ENCODE measurements around the gene CD151. TPM values are rescaled to one million over a fixed set of nuclear protein-coding genes. Genes with fewer than 3 reads are reported as not detected.
A peak's percentile ranks its signal among the peaks of the same experiment; 100 is the strongest.

The CD151 gene
- total and polyA plus RNA-seq, 8 donors, result 163 to 351 (median 261) TPM

- H3K27me3 ChIP-seq, result no peaks in the 10 kb centered on the region
- intact Hi-C loops (cut with DNase I), result no loop called here
- WGBS, 2 donors, result 91 to 93% methylated on average over 16 of the region's 16 CpGs
These were observed 42.5 kb downstream of the CD151 start for GRCh38 chr11:875203-875602.

GRCh38 chr11:875769-876301, 43.1 kb downstream of the CD151 start:
- no peak for FAIRE-seq
- Histone ChIP-seq H3K9me3 (no peaks in the 10 kb centered on the region), H3K4me3 (no peak overlapping the region), H3K27ac (no peak overlapping the region), H3K4me1 (peaks cover 0 to 4% (median 0%) of the 10 kb centered on the region in 3 donors), H3K27me3 (no peaks in the 10 kb centered on the region), H3K36me3 (no peaks in the 10 kb centered on the region)
- 65 to 70% methylated on average over 21 of the region's 21 CpGs for WGBS, 2 donors
- no peak for TF ChIP-seq CTCF (IDR thresholded peaks at IDR 0.05)
- intact Hi-C loops (cut with DNase I), result no loop called here
- no peak for DNase-seq
- ATAC-seq, result peak; percentile 25 to 37 (median 34)

More at GRCh38 chr11:875203-875602, 42.5 kb downstream of the CD151 start:
- FAIRE-seq, result no peak
- Histone ChIP-seq H3K27ac (no peak overlapping the region), H3K4me1 (peaks cover 0 to 4% (median 0%) of the 10 kb centered on the region in 3 donors), H3K9me3 (no peaks in the 10 kb centered on the region), H3K36me3 (no peaks in the 10 kb centered on the region), H3K4me3 (no peak overlapping the region)
- TF ChIP-seq CTCF (IDR thresholded peaks at IDR 0.05), result no peak
- ATAC-seq, result no peak
- no peak for DNase-seq

GRCh38 chr11:876545-876944, 43.8 kb downstream of the CD151 start:
- intact Hi-C loops (cut with DNase I), result no loop called here
- TF ChIP-seq CTCF (IDR thresholded peaks at IDR 0.05), result no peak
- DNase-seq (peak; percentile 72 to 95 (median 81)), FAIRE-seq (no peak), ATAC-seq (peak; percentile 92 to 93 (median 92))
- WGBS, 2 donors, result 19 to 27% methylated on average over 12 of the region's 12 CpGs
- Histone ChIP-seq H3K36me3 (no peaks in the 10 kb centered on the region), H3K4me1 (peaks cover 0 to 4% (median 0%) of the 10 kb centered on the region in 3 donors), H3K9me3 (no peaks in the 10 kb centered on the region), H3K4me3 (no peak overlapping the region), H3K27me3 (no peaks in the 10 kb centered on the region), H3K27ac (no peak overlapping the region)

GRCh38 chr11:877565-877964, 44.8 kb downstream of the CD151 start:
- intact Hi-C loops (cut with DNase I), result no loop called here
- no peak for ATAC-seq
- H3K27me3 ChIP-seq, result no peaks in the 10 kb centered on the region
- H3K4me3 ChIP-seq, result no peak overlapping the region
- H3K36me3 ChIP-seq, result no peaks in the 10 kb centered on the region
- no peak overlapping the region for H3K27ac ChIP-seq
- H3K4me1 ChIP-seq, result peaks cover 0 to 4% (median 0%) of the 10 kb centered on the region in 3 donors
- no peak for TF ChIP-seq CTCF (IDR thresholded peaks at IDR 0.05)
- no peak for FAIRE-seq
- no peaks in the 10 kb centered on the region for H3K9me3 ChIP-seq
- no peak for DNase-seq
- WGBS, 2 donors, result 97% methylated on average over 11 of the region's 11 CpGs

GRCh38 chr11:880447-880846, 47.7 kb downstream of the CD151 start:
- intact Hi-C loops (cut with DNase I), result no loop called here
- peaks cover 0 to 4% (median 0%) of the 10 kb centered on the region in 3 donors for H3K4me1 ChIP-seq
- no peak overlapping the region for H3K27ac ChIP-seq
- DNase-seq, result no peak
- H3K9me3 ChIP-seq, result no peaks in the 10 kb centered on the region
- no peak for FAIRE-seq
- no peaks in the 10 kb centered on the region for H3K36me3 ChIP-seq
- no peaks in the 10 kb centered on the region for H3K27me3 ChIP-seq
- 83 to 87% methylated on average over 13 to 14 of the region's 14 CpGs for WGBS, 2 donors
- TF ChIP-seq CTCF (IDR thresholded peaks at IDR 0.05), result no peak
- H3K4me3 ChIP-seq, result no peak overlapping the region
- ATAC-seq, result no peak
